Measurements from ENCODE around the gene UTP11.
A peak's percentile ranks its signal among the peaks of the same experiment; 100 is the strongest.

The UTP11 gene

DNA sequence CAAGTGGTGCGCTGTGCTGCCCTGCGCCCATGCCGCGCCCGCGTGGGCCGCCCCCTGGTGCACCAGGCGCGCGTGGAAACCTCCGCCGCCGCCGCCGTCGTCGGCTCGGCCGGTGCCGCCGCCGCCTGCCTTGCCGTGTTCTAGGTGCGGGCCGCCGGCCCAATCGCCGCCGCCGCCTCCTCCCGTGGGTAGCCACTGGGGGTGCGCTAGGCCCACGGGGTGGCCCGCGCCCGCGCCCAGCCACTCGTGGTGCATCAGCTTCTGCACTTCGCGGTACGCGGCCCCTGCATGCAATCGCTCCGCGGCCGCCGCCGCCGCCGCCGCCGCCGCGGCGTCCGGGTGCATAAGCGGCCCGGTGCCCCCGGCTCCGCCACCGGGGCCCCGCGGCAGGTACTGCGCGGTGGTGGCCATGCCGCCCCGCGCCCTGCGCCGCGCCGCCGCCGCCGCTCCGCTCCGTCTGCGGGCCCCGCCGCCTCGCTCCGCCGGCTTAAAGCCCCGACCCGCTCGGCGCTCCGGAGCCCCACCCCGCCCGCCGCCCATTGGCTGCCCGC, 33.9 kb downstream of the UTP11 start, which contains the start of gene POU3F1:
TSS of gene POU3F1 (minus strand) at position 461 of the 551 bp plus-strand sequence. CDS start at position 411, 50 bp downstream.
- DNase-seq (ENCODE audit: low read depth in 2 of 2): no peak

DNA sequence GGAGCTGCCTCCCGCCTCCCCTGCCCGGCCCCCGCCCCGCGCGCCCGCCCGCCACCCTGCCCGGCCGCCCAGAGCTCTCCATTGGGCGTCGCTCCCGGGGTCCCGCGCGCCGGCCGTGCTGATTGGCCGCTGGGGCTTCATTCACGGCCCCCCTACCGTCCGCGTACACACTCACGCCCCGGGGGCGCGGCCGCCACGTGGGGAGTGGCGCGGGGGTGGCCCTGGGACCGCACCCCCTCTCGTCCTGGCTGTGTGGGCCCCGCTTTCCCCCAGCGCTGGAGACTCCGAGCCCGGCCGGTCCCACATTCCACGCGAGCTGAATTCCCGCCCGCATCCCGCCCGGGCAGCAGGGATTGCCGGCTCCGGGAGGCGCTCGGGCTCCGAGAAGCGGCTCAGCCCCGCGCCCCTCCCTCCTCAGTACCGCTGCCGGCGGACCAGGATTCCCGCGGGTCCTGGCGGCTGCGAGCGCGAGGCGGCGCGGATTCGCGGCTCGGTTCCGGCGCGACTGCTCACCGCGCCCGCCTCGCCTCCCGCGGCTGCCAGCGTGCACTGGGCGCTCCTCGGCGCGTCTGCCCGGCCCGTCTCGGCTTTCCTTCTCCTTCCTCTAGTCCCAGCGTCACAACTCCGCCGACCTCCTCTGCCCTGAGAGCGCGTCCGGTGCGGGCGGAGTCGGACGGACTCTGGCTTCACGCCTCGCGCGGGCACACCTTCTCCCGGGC, 34.5 kb downstream of the UTP11 start:
- peak; percentile 68 to 84 for DNase-seq (ENCODE audit: low read depth in 2 of 2)

DNA sequence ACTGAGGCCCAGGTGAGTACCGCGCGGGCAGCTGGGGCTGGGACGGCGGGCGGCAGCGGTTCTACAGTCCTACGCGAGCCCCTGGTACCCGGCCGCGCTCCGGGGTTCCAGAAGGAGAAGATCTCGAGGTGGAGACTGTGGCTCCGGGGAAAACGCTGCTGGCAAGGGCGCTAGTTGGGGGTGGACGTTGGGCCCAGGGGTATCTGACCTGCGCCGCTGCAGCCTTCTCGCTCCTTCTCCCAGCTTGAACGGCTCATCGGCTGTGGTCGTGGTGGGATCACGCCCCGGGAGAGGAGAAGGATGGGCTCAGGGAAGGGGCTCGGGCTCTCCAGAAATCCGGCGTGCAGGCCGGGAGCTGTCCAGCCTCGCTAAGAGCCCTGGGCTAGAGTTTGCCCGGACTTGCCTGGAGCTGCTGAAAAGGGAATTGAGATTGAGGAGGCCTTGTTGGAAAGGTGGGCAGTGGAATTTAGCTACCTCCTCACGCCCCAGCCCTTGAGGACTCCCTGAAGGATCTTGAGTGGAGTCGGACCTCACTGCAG, 35.1 kb downstream of the UTP11 start:
- no peak for DNase-seq (ENCODE audit: low read depth in 2 of 2)

GRCh38 chr1:38050397-38051078, 38.0 kb downstream of the UTP11 start:
- no peak for DNase-seq (ENCODE audit: low read depth in 2 of 2)

- DNase-seq (ENCODE audit: low read depth in 2 of 2): no peak
Measured at GRCh38 chr1:38051079-38051543, 38.6 kb downstream of the UTP11 start.

GRCh38 chr1:38052750-38053415, 40.3 kb downstream of the UTP11 start:
- DNase-seq (ENCODE audit: low read depth in 2 of 2): no peak

DNA sequence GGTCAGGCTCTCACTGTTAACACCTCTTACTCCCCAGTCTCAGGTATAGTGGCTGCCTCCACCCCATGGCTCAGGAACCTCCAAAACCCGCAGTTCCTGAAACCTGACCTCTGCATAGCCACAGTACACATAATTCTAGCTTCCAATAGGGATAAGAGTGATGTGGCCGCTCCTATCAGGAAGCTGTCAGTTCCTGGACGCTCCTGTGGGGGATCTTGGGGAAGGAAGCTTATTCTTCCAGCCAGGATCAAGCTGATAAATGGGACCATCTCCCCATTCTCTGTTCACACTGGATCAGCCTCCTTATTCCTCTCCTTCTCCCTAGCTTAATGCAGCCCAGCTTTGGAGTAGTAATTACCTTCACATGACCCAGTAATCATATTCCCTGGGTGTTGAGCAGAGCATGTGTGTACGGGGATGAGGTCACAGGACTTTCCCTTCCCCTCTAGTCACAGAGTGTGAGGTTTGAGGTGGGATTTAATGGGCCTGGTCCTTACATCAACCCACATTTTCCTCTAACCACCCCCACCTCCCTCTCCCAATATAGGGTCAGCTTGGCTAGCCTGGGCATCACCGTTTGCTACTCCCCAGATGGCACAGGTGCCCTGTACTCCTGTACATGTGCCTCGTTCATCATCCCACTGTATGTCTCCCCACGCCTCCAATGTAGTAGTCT, 41.0 kb downstream of the UTP11 start:
- no peak for DNase-seq (ENCODE audit: low read depth in 2 of 2)

GRCh38 chr1:38055398-38055797, 42.9 kb downstream of the UTP11 start:
- no peak for DNase-seq (ENCODE audit: low read depth in 2 of 2)

DNA sequence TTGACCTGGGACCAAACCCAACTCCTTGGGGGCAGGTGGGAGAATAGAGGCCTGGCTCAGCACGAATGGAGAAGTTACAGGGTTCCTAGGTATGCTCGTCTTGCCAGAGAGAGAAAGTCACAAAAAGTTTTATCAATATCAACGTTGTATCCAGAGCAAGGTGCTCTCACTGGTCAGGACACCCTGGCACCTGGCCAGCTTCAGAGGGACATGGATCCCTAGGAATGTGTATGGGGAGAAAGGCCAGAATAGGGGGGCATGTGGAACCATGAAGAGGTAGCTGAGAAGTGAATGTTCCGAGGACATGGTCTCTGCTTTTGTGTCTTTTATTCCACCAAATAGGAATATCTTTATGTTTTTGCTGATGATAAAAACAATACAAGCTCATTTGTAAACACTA, 43.4 kb downstream of the UTP11 start:
- no peak for DNase-seq (ENCODE audit: low read depth in 2 of 2)

DNA sequence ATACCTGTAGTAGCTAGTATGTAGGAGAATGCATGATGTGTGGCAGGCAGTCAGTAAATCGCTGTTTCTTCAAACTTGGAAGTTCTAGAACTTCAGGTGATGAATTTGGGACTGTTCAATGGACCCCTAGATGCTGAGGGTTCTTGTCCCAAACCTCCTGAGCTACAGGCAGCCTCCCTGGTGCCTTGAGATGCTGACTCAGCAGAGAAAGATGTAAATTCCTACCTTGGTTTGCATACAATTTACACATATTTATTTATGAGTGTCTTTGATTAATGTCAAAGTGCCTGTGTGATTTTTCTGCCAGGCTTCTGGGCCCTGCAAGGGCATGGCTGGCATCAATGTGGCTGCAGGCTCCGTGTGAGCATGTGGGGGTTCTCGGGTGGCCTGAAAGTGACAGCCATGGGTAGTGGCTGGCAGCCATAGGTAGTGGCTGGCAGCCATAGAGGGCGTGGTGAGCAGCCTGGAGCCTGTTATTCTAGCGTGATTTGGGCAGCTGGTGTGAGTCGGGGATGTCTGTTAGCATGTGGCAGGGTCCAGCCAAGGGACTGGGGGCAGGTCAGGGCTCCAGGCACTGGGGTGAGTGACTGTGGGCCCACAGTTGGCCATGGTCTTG, 47.2 kb downstream of the UTP11 start:
- DNase-seq (ENCODE audit: low read depth in 2 of 2): no peak

GRCh38 chr1:38060498-38060897, 48.0 kb downstream of the UTP11 start:
- DNase-seq (ENCODE audit: low read depth in 2 of 2): no peak

DNA sequence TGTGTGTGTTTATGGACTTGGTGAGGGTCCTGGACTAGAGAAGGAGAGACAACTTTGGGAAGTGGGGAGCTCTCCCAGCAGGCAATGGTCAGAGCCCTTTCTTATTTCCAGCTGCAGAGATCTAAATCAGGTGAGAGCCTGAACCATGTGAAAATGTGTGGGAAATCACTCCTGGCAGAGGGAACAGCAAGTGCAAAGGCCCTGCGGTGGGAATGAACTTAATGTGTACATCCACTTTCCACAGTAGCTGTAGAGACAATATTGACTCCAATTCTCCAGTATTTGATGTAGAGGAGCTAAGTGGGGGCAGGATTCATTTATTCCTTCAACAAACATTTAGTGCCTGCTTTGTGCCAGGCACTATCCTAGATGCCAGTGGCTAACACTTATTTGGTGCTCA, 48.8 kb downstream of the UTP11 start:
- no peak for DNase-seq (ENCODE audit: low read depth in 2 of 2)

GRCh38 chr1:38061883-38062328, 49.4 kb downstream of the UTP11 start:
- no peak for DNase-seq (ENCODE audit: low read depth in 2 of 2)

- DNase-seq (ENCODE audit: low read depth in 2 of 2): no peak
Measured at GRCh38 chr1:38062361-38063288, 50.1 kb downstream of the UTP11 start.

GRCh38 chr1:38063616-38064015, 51.1 kb downstream of the UTP11 start:
- no peak for DNase-seq (ENCODE audit: low read depth in 2 of 2)

DNA sequence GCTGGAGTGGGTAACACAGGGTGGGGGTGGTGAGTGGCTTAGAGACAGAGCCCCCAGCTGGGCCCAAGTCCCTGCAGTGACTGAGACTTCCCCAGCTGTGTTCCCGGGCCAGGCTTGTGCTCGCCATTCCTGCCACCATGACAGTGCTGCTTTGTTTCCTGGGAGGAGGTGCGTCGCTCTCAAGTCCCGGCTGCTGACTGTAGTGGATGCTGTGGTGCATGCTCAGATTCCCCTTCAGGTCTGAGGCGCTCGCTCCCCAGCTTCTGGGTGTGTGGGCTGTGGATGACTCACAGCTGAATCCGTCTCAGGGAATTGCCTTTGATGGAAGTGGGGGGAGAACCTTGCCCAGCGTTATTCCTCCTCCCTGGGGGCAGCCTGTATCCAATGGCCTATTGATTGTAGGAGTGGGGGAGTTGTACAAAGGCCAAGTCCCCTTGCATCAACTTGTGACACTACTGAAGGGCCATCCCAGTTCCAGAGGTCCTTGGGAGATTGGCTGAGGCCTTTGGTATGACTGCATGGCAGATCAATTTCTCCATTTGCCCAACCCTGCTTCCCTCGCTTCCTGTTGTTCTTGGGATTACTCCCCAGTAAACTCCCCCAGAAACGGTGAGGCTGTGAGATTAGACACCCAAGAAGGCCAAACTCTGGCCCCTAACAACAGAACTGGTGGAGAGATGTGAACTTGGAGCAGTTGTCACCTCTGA, 51.8 kb downstream of the UTP11 start:
- DNase-seq (ENCODE audit: low read depth in 2 of 2): no peak

- DNase-seq (ENCODE audit: low read depth in 2 of 2): no peak
Measured at GRCh38 chr1:38068220-38068979, 55.9 kb downstream of the UTP11 start.

DNA sequence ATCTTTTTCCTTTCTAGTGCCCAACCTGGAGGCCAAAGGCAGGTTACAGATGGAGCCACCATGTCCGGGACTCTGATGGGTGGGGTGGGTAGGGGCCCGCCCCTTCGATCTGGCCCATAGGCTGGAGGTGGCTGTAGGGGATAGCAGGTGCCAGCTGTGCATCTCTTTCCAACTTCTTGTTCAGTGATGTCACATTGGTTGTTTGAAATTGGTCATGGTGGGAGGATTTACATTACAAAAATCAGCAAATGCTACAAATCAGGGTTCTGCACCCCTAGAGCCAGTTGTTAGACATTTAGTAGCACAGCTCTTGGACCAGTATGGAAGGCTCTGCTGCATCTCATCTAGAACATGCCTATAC, 56.4 kb downstream of the UTP11 start:
- no peak for DNase-seq (ENCODE audit: low read depth in 2 of 2)
